MM.1S (cell line): ENCODE measurements around the gene DPYSL5.

Experiments
- DNase-seq: peaks from one replicate; pipeline ENCODE4 v3.0.0-alpha.2; 2015
- H2AFZ ChIP-seq: fragments of 300-600 bp; sonication (generic); 2 replicates; pipeline ENCODE4 v1.6.0; 2016; ENCODE audit warnings: antibody characterized with exemption, low read length
- H3F3A ChIP-seq: fragments of 300-600 bp; sonication (generic); 2 replicates; pipeline ENCODE4 v1.6.1; 2016; ENCODE audit warnings: mild to moderate bottlenecking, antibody characterized with exemption, low read length, moderate library complexity, mixed read lengths; ENCODE audit not compliant: insufficient read depth
- H3K27ac ChIP-seq: fragments of 300-600 bp; sonication (generic); 2 replicates; pipeline ENCODE4 v1.5.1; 2016; ENCODE audit warnings: mild to moderate bottlenecking, low read length
- H3K27me3 ChIP-seq: fragments of 300-600 bp; sonication (generic); replicated peaks from 2 replicates; pipeline ENCODE4 v1.6.0; 2016; ENCODE audit warnings: low read length; ENCODE audit not compliant: insufficient read depth
- H3K36me3 ChIP-seq: fragments of 300-600 bp; sonication (generic); replicated peaks from 2 replicates; pipeline ENCODE4 v1.6.1; 2016; ENCODE audit warnings: mild to moderate bottlenecking, low read length, mixed read lengths; ENCODE audit not compliant: insufficient read depth
- H3K4me1 ChIP-seq: fragments of 300-600 bp; sonication (generic); 2 replicates; pipeline ENCODE4 v1.6.1; 2016; ENCODE audit warnings: low read length, mixed read lengths
- H3K4me2 ChIP-seq: fragments of 300-600 bp; sonication (generic); 2 replicates; pipeline ENCODE4 v1.6.0; 2016; ENCODE audit warnings: low read depth, low read length
- H3K4me3 ChIP-seq: fragments of 300-600 bp; sonication (generic); 2 replicates; pipeline ENCODE4 v1.5.1; 2016; ENCODE audit warnings: low read length, mixed read lengths
- H3K79me2 ChIP-seq: fragments of 300-600 bp; sonication (generic); 2 replicates; pipeline ENCODE4 v1.6.1; 2016; ENCODE audit warnings: mixed run types, low read length, mixed read lengths
- H3K9ac ChIP-seq: fragments of 300-600 bp; sonication (generic); 2 replicates; pipeline ENCODE4 v1.6.1; 2016; ENCODE audit warnings: low read length, mixed read lengths
- H3K9me2 ChIP-seq: fragments of 300-600 bp; sonication (generic); replicated peaks from 2 replicates; pipeline ENCODE4 v1.6.1; 2016; ENCODE audit warnings: mild to moderate bottlenecking, low read length, mixed read lengths; ENCODE audit not compliant: insufficient read depth
- H3K9me3 ChIP-seq: fragments of 300-600 bp; sonication (generic); replicated peaks from 2 replicates; pipeline ENCODE4 v1.6.1; 2016; ENCODE audit warnings: mild to moderate bottlenecking, low read length, mixed read lengths; ENCODE audit not compliant: insufficient read depth
- H4K20me1 ChIP-seq: fragments of 300-600 bp; sonication (generic); 2 replicates; pipeline ENCODE4 v1.6.1; 2016; ENCODE audit warnings: mild to moderate bottlenecking, low read length, moderate library complexity, mixed read lengths; ENCODE audit not compliant: insufficient read depth
- CTCF ChIP-seq: fragments of 300-600 bp; sonication (generic); IDR thresholded peaks from 2 replicates; pipeline ENCODE4 v1.5.1; 2016; ENCODE audit warnings: antibody characterized with exemption, low read length, mixed read lengths
- EZH2 ChIP-seq: fragments of 300-600 bp; sonication (generic); optimal IDR thresholded peaks from 2 replicates; pipeline ENCODE3; 2017; ENCODE audit warnings: low read depth, mild to moderate bottlenecking, antibody characterized with exemption, low read length, mixed read lengths
- EZH2phosphoT487 ChIP-seq: fragments of 300-600 bp; sonication (generic); IDR thresholded peaks from 2 replicates; pipeline ENCODE4 v1.6.1; 2018; ENCODE audit warnings: antibody characterized with exemption, low read length

DPYSL5 gene

GRCh38 chr2:26974352-26974751 lies 126.4 kb downstream of the DPYSL5 start:
- H3K9ac ChIP-seq, result no peak overlapping the region
- no peaks in the 10 kb centered on the region for H4K20me1 ChIP-seq
- H3K9me2 ChIP-seq, result no peaks in the 10 kb centered on the region
- H3K4me2 ChIP-seq, result no peak overlapping the region
- H3K27ac ChIP-seq, result no peak overlapping the region
- no peaks in the 10 kb centered on the region for H3K79me2 ChIP-seq
- no peak for TF ChIP-seq EZH2phosphoT487
- no peak for TF ChIP-seq EZH2
- TF ChIP-seq CTCF, result no peak
- H3F3A ChIP-seq, result no peaks in the 10 kb centered on the region
- no peaks in the 10 kb centered on the region for H3K4me1 ChIP-seq
- H3K9me3 ChIP-seq, result no peaks in the 10 kb centered on the region
- H2AFZ ChIP-seq, result no peak overlapping the region
- DNase-seq, result no peak
- H3K36me3 ChIP-seq, result no peaks in the 10 kb centered on the region
- H3K4me3 ChIP-seq, result no peak overlapping the region
- peaks cover 3% of the 10 kb centered on the region for H3K27me3 ChIP-seq

GRCh38 chr2:26975102-26975501 lies 127.2 kb downstream of the DPYSL5 start:
- Histone ChIP-seq H3F3A (no peaks in the 10 kb centered on the region), H2AFZ (no peak overlapping the region), H3K9me2 (no peaks in the 10 kb centered on the region), H3K36me3 (no peaks in the 10 kb centered on the region), H3K4me1 (no peaks in the 10 kb centered on the region), H3K27me3 (no peaks in the 10 kb centered on the region), H3K9me3 (no peaks in the 10 kb centered on the region), H3K9ac (no peak overlapping the region), H3K4me3 (no peak overlapping the region), H3K4me2 (no peak overlapping the region), H4K20me1 (no peaks in the 10 kb centered on the region), H3K27ac (no peak overlapping the region), H3K79me2 (no peaks in the 10 kb centered on the region)
- TF ChIP-seq EZH2phosphoT487 (no peak), EZH2 (no peak), CTCF (no peak)
- DNase-seq, result no peak

- Histone ChIP-seq H3K4me2 (no peak overlapping the region), H3K79me2 (no peaks in the 10 kb centered on the region)
These were observed 127.7 kb downstream of the DPYSL5 start for GRCh38 chr2:26975656-26976055.

More at GRCh38 chr2:26975656-26976055, 127.7 kb downstream of the DPYSL5 start:
- H3K27ac ChIP-seq, result no peak overlapping the region
- H3K4me1 ChIP-seq, result no peaks in the 10 kb centered on the region
- no peaks in the 10 kb centered on the region for H4K20me1 ChIP-seq
- no peak overlapping the region for H3K4me3 ChIP-seq
- TF ChIP-seq EZH2 (no peak), CTCF (no peak), EZH2phosphoT487 (no peak)
- H3K9ac ChIP-seq, result no peak overlapping the region
- no peaks in the 10 kb centered on the region for H3F3A ChIP-seq
- H3K36me3 ChIP-seq, result no peaks in the 10 kb centered on the region
- no peaks in the 10 kb centered on the region for H3K9me3 ChIP-seq
- no peak for DNase-seq
- no peak overlapping the region for H2AFZ ChIP-seq
- no peaks in the 10 kb centered on the region for H3K27me3 ChIP-seq
- no peaks in the 10 kb centered on the region for H3K9me2 ChIP-seq
